Caco-2 (cell line): ENCODE measurements around the gene CDK5R1. TPM values are rescaled to one million over a fixed set of nuclear protein-coding genes. Genes with fewer than 3 reads are reported as not detected.

ENCODE experiments used
- BruUV-seq: library from RNA; stranded (reverse); fragments of 400-500 nt; replicated peaks from 2 replicates; lab custom pipeline; 2021; lab: Mats Ljungman, UMichigan
- CTCF ChIA-PET: fragments of 300-600 bp; sonication (Branson Sonifier 250); formaldehyde crosslinking; loops from one replicate; lab custom pipeline; 2022; ENCODE audit warnings: antibody characterized with exemption; lab: Charles Lee
- POLR2A ChIA-PET: fragments of 300-600 bp; sonication (Branson Sonifier 250); formaldehyde crosslinking; loops from one replicate; lab custom pipeline; 2022; ENCODE audit warnings: antibody characterized with exemption; lab: Charles Lee
- DNase-seq, 2 experiments: peaks; one replicate each; pipeline versions ENCODE4 v3.0.0 to v3.0.0-alpha.2; 2020 to 2022
- H3K27me3 ChIP-seq: replicated peaks from 2 replicates; pipeline ENCODE4 v1.6.0; 2011; ENCODE audit warnings: low read length; ENCODE audit not compliant: control insufficient read depth, insufficient read depth
- H3K36me3 ChIP-seq: 2 replicates; pipeline ENCODE4 v1.5.1; 2011; ENCODE audit warnings: low read length; ENCODE audit not compliant: control insufficient read depth, insufficient read depth
- H3K4me1 ChIP-seq: fragments of 250-450 bp; sonication (Bioruptor Pico); 2 replicates; pipeline ENCODE4 v1.5.1; 2020; ENCODE audit warnings: mild to moderate bottlenecking
- H3K4me3 ChIP-seq: 2 replicates; pipeline ENCODE4 v1.5.1; 2011; ENCODE audit warnings: low read depth, mild to moderate bottlenecking, control low read depth, low read length
- H3K9me3 ChIP-seq: fragments of 250-450 bp; sonication (Bioruptor Pico); 2 replicates; pipeline ENCODE4 v1.5.1; 2020; ENCODE audit warnings: mild to moderate bottlenecking, moderate library complexity
- H3K27ac Mint-ChIP-seq: one replicate; pipeline ENCODE4 v1.8.0; 2022; ENCODE audit warnings: mixed read lengths; ENCODE audit not compliant: unreplicated experiment
- H3K27me3 Mint-ChIP-seq: one replicate; pipeline ENCODE4 v1.8.0; 2022; ENCODE audit warnings: mixed read lengths; ENCODE audit not compliant: insufficient read depth, unreplicated experiment
- H3K36me3 Mint-ChIP-seq: one replicate; pipeline ENCODE4 v1.8.0; 2022; ENCODE audit warnings: mild to moderate bottlenecking, mixed read lengths; ENCODE audit not compliant: insufficient read depth, unreplicated experiment
- H3K4me1 Mint-ChIP-seq: one replicate; pipeline ENCODE4 v1.8.0; 2022; ENCODE audit warnings: low read depth, mixed read lengths; ENCODE audit not compliant: unreplicated experiment
- H3K4me3 Mint-ChIP-seq: one replicate; pipeline ENCODE4 v1.8.0; 2022; ENCODE audit warnings: mild to moderate bottlenecking, moderate library complexity, mixed read lengths; ENCODE audit not compliant: unreplicated experiment
- H3K9me3 Mint-ChIP-seq: one replicate; pipeline ENCODE4 v1.8.0; 2022; ENCODE audit warnings: mixed read lengths; ENCODE audit not compliant: unreplicated experiment
- intact Hi-C: fragments of 100-400 bp; cut with micrococcal nuclease; formaldehyde crosslinking; loops from one replicate; pipeline ENCODE4 v1.10.0; 2022; ENCODE audit not compliant: unreplicated experiment
- total RNA-seq: library from RNA; stranded (reverse); gene quantifications from 2 replicates; pipeline ENCODE4 v1.2.3, GENCODE V29; 2022
- TF ChIP-seq, protein P1 (sequence below), 2 experiments: fragments of 200-600 bp in 1 of 2; IDR thresholded peaks; 1 replicate in 1 of 2; 2 replicates in 1 of 2; pipeline versions ENCODE4 v1.5.1 to v1.8.0; 2011 to 2022; ENCODE audit warnings: antibody characterized with exemption in 1 of 2, control low read depth in 1 of 2, inconsistent platforms in 1 of 2, low read depth in 1 of 2, low read length in 1 of 2, mild to moderate bottlenecking in 1 of 2, moderate library complexity in 1 of 2; ENCODE audit not compliant: insufficient read depth in 1 of 2, severe bottlenecking in 1 of 2, unreplicated experiment in 1 of 2

Gene CDK5R1
- total RNA-seq, 1 experiment from 2014 or later: 6.6 TPM

DNA sequence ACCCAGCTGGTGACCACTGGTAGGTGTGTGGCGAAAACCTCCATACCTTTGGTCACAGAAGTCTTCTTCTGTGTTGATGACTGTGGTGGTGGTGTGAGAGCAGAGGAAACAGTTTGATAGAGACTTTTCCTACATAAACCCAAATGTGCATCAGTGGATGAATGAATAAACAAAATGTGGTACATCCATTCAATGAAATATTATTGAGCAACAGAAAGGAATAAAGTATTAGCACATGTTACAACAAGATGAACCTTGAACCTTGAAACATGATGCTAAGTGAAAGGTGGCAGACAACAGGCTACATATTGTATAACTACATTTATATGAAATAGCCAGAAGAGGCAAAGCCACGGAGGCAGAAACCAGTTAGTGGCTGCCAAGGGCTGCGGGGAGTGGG lies 15.2 kb downstream of the CDK5R1 start:
- no peaks in the 10 kb centered on the region for H3K4me1 Mint-ChIP-seq
- no peaks in the 10 kb centered on the region for H3K4me1 ChIP-seq
- H3K36me3 Mint-ChIP-seq: peaks cover 55% of the 10 kb centered on the region
- no TSS peak for BruUV-seq
- ChIA-PET CTCF (no interaction called here), POLR2A (no interaction called here)
- H3K27me3 ChIP-seq: no peaks in the 10 kb centered on the region
- no peaks in the 10 kb centered on the region for H3K9me3 Mint-ChIP-seq
- no peak for DNase-seq
- intact Hi-C loops: no loop called here
- no peak overlapping the region for H3K27ac Mint-ChIP-seq
- no peaks in the 10 kb centered on the region; the same call in 1 of the 2 replicates for H3K36me3 ChIP-seq
- no peak overlapping the region for H3K4me3 ChIP-seq
- no peaks in the 10 kb centered on the region for H3K27me3 Mint-ChIP-seq
- H3K4me3 Mint-ChIP-seq: no peak overlapping the region
- no peaks in the 10 kb centered on the region for H3K9me3 ChIP-seq
- TF ChIP-seq, protein P1, sequence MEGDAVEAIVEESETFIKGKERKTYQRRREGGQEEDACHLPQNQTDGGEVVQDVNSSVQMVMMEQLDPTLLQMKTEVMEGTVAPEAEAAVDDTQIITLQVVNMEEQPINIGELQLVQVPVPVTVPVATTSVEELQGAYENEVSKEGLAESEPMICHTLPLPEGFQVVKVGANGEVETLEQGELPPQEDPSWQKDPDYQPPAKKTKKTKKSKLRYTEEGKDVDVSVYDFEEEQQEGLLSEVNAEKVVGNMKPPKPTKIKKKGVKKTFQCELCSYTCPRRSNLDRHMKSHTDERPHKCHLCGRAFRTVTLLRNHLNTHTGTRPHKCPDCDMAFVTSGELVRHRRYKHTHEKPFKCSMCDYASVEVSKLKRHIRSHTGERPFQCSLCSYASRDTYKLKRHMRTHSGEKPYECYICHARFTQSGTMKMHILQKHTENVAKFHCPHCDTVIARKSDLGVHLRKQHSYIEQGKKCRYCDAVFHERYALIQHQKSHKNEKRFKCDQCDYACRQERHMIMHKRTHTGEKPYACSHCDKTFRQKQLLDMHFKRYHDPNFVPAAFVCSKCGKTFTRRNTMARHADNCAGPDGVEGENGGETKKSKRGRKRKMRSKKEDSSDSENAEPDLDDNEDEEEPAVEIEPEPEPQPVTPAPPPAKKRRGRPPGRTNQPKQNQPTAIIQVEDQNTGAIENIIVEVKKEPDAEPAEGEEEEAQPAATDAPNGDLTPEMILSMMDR (IDR thresholded peaks at IDR 0.05; ENCODE audit: insufficient read depth in 1 of 2, low read depth in 1 of 2, low read length in 1 of 2, severe bottlenecking in 1 of 2, unreplicated experiment in 1 of 2): no peak

GRCh38 chr17:32502710-32503109 lies 15.9 kb downstream of the CDK5R1 start:
- intact Hi-C loops: no loop called here
- Histone ChIP-seq H3K9me3 (no peaks in the 10 kb centered on the region), H3K4me1 (no peaks in the 10 kb centered on the region), H3K4me3 (no peak overlapping the region), H3K36me3 (no peaks in the 10 kb centered on the region; the same call in 1 of the 2 replicates), H3K27me3 (no peaks in the 10 kb centered on the region)
- Mint-ChIP-seq H3K4me1 (no peaks in the 10 kb centered on the region), H3K4me3 (no peak overlapping the region), H3K27me3 (no peaks in the 10 kb centered on the region), H3K27ac (no peak overlapping the region), H3K9me3 (no peaks in the 10 kb centered on the region), H3K36me3 (peaks cover 52% of the 10 kb centered on the region)
- POLR2A ChIA-PET: no interaction called here
- TF ChIP-seq, protein P1 (IDR thresholded peaks at IDR 0.05; ENCODE audit: insufficient read depth in 1 of 2, low read depth in 1 of 2, low read length in 1 of 2, severe bottlenecking in 1 of 2, unreplicated experiment in 1 of 2): no peak
- no TSS peak for BruUV-seq
- DNase-seq: no peak
- CTCF ChIA-PET: no interaction called here

DNA sequence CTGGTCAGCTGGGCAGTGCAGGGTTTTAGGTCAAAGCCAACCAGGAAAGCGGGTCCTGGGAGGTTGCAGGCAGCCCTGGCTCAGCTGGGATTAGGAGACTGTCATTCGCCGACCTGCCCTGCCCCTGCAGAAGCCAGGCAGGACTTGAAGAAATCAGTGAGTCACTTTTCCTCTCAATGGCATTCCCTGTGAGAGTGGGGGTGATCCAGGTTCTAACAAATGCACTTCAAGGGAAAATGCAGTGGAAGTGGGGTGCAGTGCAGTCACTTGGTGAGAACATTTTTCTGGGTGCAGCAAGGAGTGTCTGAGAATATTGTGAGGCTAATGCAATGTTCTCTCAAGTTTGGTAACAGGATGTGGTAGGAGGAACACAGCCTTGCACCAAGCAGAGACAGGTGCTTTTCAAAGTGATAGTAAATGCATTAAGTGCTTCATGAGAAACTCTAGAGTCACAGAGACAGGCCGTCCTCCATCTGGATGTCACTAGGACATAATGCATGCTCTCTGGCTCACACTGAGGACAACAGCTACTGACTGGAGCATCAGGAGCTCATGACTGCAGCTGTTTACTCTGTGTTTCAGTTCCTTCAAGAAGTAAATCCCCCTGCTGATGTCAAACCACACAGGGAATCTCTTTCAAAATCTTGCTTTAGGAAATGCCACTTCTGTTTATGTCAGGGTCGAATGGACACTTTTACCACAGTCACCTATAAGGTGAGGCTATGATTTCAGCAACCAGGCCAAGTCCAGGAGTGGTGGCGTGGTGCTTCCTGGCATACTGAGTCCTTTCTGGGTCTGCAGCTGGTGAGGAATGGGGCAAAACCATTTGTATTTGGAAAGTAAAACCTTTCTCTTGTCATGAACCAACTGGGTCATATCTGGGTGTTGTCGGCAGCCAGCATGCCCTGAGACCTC lies 16.7 kb downstream of the CDK5R1 start:
- Mint-ChIP-seq H3K36me3 (peaks cover 44% of the 10 kb centered on the region), H3K9me3 (no peaks in the 10 kb centered on the region), H3K27me3 (no peaks in the 10 kb centered on the region), H3K4me3 (no peak overlapping the region), H3K4me1 (no peaks in the 10 kb centered on the region), H3K27ac (no peak overlapping the region)
- BruUV-seq: no TSS peak
- CTCF ChIA-PET: no interaction called here
- intact Hi-C loops: no loop called here
- Histone ChIP-seq H3K36me3 (no peaks in the 10 kb centered on the region), H3K4me3 (no peak overlapping the region), H3K4me1 (no peaks in the 10 kb centered on the region), H3K9me3 (no peaks in the 10 kb centered on the region), H3K27me3 (no peaks in the 10 kb centered on the region)
- POLR2A ChIA-PET: no interaction called here
- TF ChIP-seq, protein P1 (IDR thresholded peaks at IDR 0.05; ENCODE audit: insufficient read depth in 1 of 2, low read depth in 1 of 2, low read length in 1 of 2, severe bottlenecking in 1 of 2, unreplicated experiment in 1 of 2): no peak
- DNase-seq: no peak
